GM12878 (cell line): ENCODE measurements around the gene PSMD11. TPM values are rescaled to one million over a fixed set of nuclear protein-coding genes. Genes with fewer than 3 reads are reported as not detected.

ENCODE experiments used
- ATF7 ChIP-seq: fragments of 450-650 bp; IDR thresholded peaks from 2 replicates; pipeline ENCODE4 v1.6.1; 2016; ENCODE audit warnings: low read depth, mild to moderate bottlenecking
- BMI1 ChIP-seq: fragments of 450-650 bp; IDR thresholded peaks from 2 replicates; pipeline ENCODE4 v1.6.1; 2016; ENCODE audit warnings: mild to moderate bottlenecking, moderate library complexity, borderline replicate concordance
- CBX3 ChIP-seq: fragments of 200-600 bp; sonication (generic); IDR thresholded peaks from 2 replicates; pipeline ENCODE4 v1.6.1; 2016; ENCODE audit warnings: low read depth, borderline replicate concordance
- CEBPB ChIP-seq, 2 experiments: fragments of 150-350 bp in 1 of 2; IDR thresholded peaks; 2 replicates each; pipeline ENCODE4 v1.6.1; 2012 to 2014; ENCODE audit warnings: low read depth in 2 of 2, low read length in 2 of 2, borderline replicate concordance in 1 of 2, inconsistent platforms in 1 of 2
- CHD2 ChIP-seq: IDR thresholded peaks from 2 replicates; pipeline ENCODE4 v1.6.1; 2011; ENCODE audit warnings: low read depth, low read length, improper control_type of control experiment, borderline replicate concordance
- CREB1 ChIP-seq: IDR thresholded peaks from 2 replicates; pipeline ENCODE4 v1.6.1; 2012; ENCODE audit warnings: low read depth, mild to moderate bottlenecking, inconsistent platforms
- E2F4 ChIP-seq: IDR thresholded peaks from 2 replicates; pipeline ENCODE4 v1.6.1; 2012; ENCODE audit warnings: low read depth, low read length, improper control_type of control experiment
- E4F1 ChIP-seq: fragments of 450-650 bp; IDR thresholded peaks from 2 replicates; pipeline ENCODE4 v1.6.1; 2018; ENCODE audit warnings: borderline replicate concordance, mild to moderate bottlenecking; ENCODE audit not compliant: partially characterized antibody
- HCFC1 ChIP-seq: fragments of 150-350 bp; IDR thresholded peaks from 2 replicates; pipeline ENCODE4 v1.6.1; 2014; ENCODE audit warnings: low read length
- JUNB ChIP-seq: IDR thresholded peaks from 2 replicates; pipeline ENCODE4 v1.6.1; 2016; ENCODE audit warnings: antibody characterized with exemption, mild to moderate bottlenecking
- KDM1A ChIP-seq: fragments of 200-600 bp; sonication (generic); IDR thresholded peaks from 2 replicates; pipeline ENCODE4 v1.6.1; 2016; ENCODE audit warnings: borderline replicate concordance
- KLF5 ChIP-seq: fragments of 450-650 bp; IDR thresholded peaks from 2 replicates; pipeline ENCODE4 v1.6.1; 2014; ENCODE audit warnings: mild to moderate bottlenecking; ENCODE audit not compliant: partially characterized antibody
- MXI1 ChIP-seq: fragments of 150-350 bp; IDR thresholded peaks from 2 replicates; pipeline ENCODE4 v1.6.1; 2011; ENCODE audit warnings: low read depth, mild to moderate bottlenecking, inconsistent platforms, low read length, improper control_type of control experiment
- NBN ChIP-seq: fragments of 450-650 bp; IDR thresholded peaks from 2 replicates; pipeline ENCODE4 v1.6.1; 2016
- NR2C1 ChIP-seq: fragments of 450-650 bp; IDR thresholded peaks from 2 replicates; pipeline ENCODE4 v1.6.1; 2017; ENCODE audit warnings: antibody characterized with exemption, mild to moderate bottlenecking, moderate library complexity
- NR2C2 ChIP-seq: IDR thresholded peaks from 2 replicates; pipeline ENCODE4 v1.6.1; 2011; ENCODE audit warnings: borderline replicate concordance, low read depth; ENCODE audit not compliant: control insufficient read depth, insufficient read length
- NR2F1 ChIP-seq: fragments of 450-650 bp; conservative IDR thresholded peaks from 2 replicates; pipeline ENCODE4 v1.6.1; 2017; ENCODE audit warnings: mild to moderate bottlenecking
- RBBP5 ChIP-seq: fragments of 200-600 bp; sonication (generic); conservative IDR thresholded peaks from 2 replicates; pipeline ENCODE4 v1.6.1; 2016
- SP1 ChIP-seq: IDR thresholded peaks from one replicate; pipeline ENCODE4 v1.6.1; 2011; ENCODE audit warnings: low read depth, low read length
- SRF ChIP-seq, 2 experiments: IDR thresholded peaks; 2 replicates each; pipeline ENCODE4 v1.6.1; 2011; ENCODE audit warnings: low read depth in 2 of 2, low read length in 2 of 2, mild to moderate bottlenecking in 1 of 2, moderate library complexity in 1 of 2
- TAF1 ChIP-seq: IDR thresholded peaks from 2 replicates; pipeline ENCODE4 v1.6.1; 2011; ENCODE audit warnings: mild to moderate bottlenecking, low read depth, low read length, borderline replicate concordance
- polyA plus RNA-seq, 11 experiments: library from polyadenylated mRNA; depleted of rRNA in 4 of 11; unstranded in 6 of 11; stranded (reverse) in 5 of 11; fragments of >200 nt; fragmentation: Nextera tagmentation in 4 of 11; fragmentation: Illumina TruSeq in 1 of 11; extraction: Ambion mirVana in 4 of 11; extraction: Trizol in 1 of 11; gene quantifications; 1 replicate in 1 of 11; 2 replicates in 10 of 11; pipeline versions ENCODE4 v1.2.1 to v1.2.3, GENCODE V29; 2011 to 2016; ENCODE audit warnings: inconsistent platforms in 2 of 11, missing spikeins in 2 of 11, low read depth in 1 of 11
- total RNA-seq, 4 experiments: library from RNA; depleted of rRNA in 3 of 4; stranded (reverse); fragments of >200 nt in 3 of 4; fragmentation: Illumina TruSeq in 1 of 4; extraction: Trizol in 1 of 4; gene quantifications; 2 replicates each; pipeline versions ENCODE4 v1.2.1 to v1.2.3, GENCODE V29; 2013 to 2021
- TF ChIP-seq, protein P1 (sequence below): fragments of 450-650 bp; formaldehyde crosslinking; IDR thresholded peaks from 2 replicates; pipeline ENCODE4 v1.4.0; 2020; ENCODE audit warnings: mild to moderate bottlenecking, moderate library complexity
- TF ChIP-seq, protein P2 (sequence below): fragments of 450-650 bp; IDR thresholded peaks from 2 replicates; pipeline ENCODE4 v1.6.1; 2016; ENCODE audit warnings: mild to moderate bottlenecking

Gene PSMD11
- total and polyA plus RNA-seq, 10 of the 15 experiments (the other 5 are each of a cell fraction or from before 2014, with no cell fraction given): 84.1 to 319 (median 120) TPM

DNA sequence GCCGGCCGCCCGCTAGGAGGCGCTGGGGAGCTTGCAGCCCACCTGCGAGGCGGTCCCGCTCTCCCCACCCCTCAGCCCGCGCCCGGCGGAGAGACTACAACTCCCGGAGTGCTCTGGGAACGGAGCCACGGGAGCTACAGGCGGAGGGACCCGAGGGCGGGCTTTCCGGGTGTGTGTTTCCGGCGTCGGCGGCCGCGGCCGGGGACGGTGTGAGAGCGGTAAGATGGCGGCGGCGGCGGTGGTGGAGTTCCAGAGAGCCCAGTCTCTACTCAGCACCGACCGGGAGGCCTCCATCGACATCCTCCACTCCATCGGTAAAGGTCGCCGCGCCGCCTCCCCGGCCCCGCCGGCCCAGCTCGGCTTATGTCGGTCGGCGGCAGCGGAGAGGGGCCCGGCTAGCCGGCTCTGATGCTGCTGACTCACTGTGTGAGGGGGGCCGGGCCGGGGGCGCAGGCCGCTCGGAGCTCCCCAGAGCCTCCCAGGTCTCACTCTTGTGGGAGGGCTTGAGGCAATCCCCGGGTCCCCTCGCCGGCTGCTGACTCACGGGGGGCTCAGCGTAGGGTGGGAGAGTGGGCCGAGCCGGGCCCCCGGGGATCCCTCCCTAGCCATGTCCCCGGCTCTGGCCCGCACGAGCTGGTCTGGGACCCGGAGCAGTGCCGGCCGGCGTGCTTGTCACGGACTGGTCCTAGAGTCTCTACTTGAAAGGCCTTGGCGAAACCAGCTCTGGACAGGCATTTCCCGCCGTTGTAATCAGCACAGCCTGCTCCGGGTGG, at the start of gene PSMD11 (continued):
- TF ChIP-seq KLF5 (peak; percentile 81), MXI1 (peak; percentile 61), NR2C2 (no peak), HCFC1 (peak; percentile 100), E4F1 (no peak), NBN (peak; percentile 63), TAF1 (peak; percentile 92), CREB1 (peak; percentile 87), ATF7 (0 out of 2 replicates have a peak, but pooled peaks have one; percentile 12), NR2C1 (peak; percentile 70), SRF (IDR thresholded peaks at IDR 0.05; ENCODE audit: low read depth in 2 of 2, low read length in 2 of 2) (no peak; a peak in 2 of 4 replicates), JUNB (no peak), CHD2 (peak; percentile 82; the same call in 1 of the 2 replicates), NR2F1 (0 out of 2 replicates have a peak, but pooled peaks have one; percentile 34), E2F4 (0 out of 2 replicates have a peak, but pooled peaks have one; percentile 56), CBX3 (no peak), SP1 (peak; percentile 72), CEBPB (IDR thresholded peaks at IDR 0.05; ENCODE audit: borderline replicate concordance in 1 of 2, low read depth in 2 of 2, low read length in 2 of 2) (no peak), KDM1A (no peak), RBBP5 (no peak), BMI1 (no peak)
- TF ChIP-seq, protein P1, sequence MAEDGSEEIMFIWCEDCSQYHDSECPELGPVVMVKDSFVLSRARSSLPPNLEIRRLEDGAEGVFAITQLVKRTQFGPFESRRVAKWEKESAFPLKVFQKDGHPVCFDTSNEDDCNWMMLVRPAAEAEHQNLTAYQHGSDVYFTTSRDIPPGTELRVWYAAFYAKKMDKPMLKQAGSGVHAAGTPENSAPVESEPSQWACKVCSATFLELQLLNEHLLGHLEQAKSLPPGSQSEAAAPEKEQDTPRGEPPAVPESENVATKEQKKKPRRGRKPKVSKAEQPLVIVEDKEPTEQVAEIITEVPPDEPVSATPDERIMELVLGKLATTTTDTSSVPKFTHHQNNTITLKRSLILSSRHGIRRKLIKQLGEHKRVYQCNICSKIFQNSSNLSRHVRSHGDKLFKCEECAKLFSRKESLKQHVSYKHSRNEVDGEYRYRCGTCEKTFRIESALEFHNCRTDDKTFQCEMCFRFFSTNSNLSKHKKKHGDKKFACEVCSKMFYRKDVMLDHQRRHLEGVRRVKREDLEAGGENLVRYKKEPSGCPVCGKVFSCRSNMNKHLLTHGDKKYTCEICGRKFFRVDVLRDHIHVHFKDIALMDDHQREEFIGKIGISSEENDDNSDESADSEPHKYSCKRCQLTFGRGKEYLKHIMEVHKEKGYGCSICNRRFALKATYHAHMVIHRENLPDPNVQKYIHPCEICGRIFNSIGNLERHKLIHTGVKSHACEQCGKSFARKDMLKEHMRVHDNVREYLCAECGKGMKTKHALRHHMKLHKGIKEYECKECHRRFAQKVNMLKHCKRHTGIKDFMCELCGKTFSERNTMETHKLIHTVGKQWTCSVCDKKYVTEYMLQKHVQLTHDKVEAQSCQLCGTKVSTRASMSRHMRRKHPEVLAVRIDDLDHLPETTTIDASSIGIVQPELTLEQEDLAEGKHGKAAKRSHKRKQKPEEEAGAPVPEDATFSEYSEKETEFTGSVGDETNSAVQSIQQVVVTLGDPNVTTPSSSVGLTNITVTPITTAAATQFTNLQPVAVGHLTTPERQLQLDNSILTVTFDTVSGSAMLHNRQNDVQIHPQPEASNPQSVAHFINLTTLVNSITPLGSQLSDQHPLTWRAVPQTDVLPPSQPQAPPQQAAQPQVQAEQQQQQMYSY (CRISPR knock-in tag): no peak
- TF ChIP-seq, protein P2, sequence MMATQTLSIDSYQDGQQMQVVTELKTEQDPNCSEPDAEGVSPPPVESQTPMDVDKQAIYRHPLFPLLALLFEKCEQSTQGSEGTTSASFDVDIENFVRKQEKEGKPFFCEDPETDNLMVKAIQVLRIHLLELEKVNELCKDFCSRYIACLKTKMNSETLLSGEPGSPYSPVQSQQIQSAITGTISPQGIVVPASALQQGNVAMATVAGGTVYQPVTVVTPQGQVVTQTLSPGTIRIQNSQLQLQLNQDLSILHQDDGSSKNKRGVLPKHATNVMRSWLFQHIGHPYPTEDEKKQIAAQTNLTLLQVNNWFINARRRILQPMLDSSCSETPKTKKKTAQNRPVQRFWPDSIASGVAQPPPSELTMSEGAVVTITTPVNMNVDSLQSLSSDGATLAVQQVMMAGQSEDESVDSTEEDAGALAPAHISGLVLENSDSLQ: peak; percentile 60
